HEK293T (cell line): ENCODE measurements around the gene SLC6A4.

Experiments
- ARNT ChIP-seq: fragments of 450-650 bp; IDR thresholded peaks from 2 replicates; pipeline ENCODE4 v1.6.1; 2017; ENCODE audit warnings: mild to moderate bottlenecking
- BHLHE40 ChIP-seq: fragments of 450-650 bp; IDR thresholded peaks from 2 replicates; pipeline ENCODE4 v1.6.1; 2016; ENCODE audit warnings: mild to moderate bottlenecking, moderate library complexity, borderline replicate concordance
- ELF4 ChIP-seq: fragments of 450-650 bp; IDR thresholded peaks from 2 replicates; pipeline ENCODE4 v1.6.1; 2017; ENCODE audit warnings: antibody characterized with exemption
- FOXK2 ChIP-seq: fragments of 450-650 bp; IDR thresholded peaks from 2 replicates; pipeline ENCODE4 v1.6.1; 2016; ENCODE audit warnings: mild to moderate bottlenecking
- L3MBTL2 ChIP-seq: fragments of 450-650 bp; conservative IDR thresholded peaks from 2 replicates; pipeline ENCODE4 v1.6.1; 2016; ENCODE audit warnings: mild to moderate bottlenecking
- SP1 ChIP-seq: fragments of 450-650 bp; IDR thresholded peaks from 2 replicates; pipeline ENCODE4 v1.6.1; 2017
- TARDBP ChIP-seq: fragments of 450-650 bp; IDR thresholded peaks from 2 replicates; pipeline ENCODE4 v1.6.1; 2016
- ZNF384 ChIP-seq: fragments of 450-650 bp; IDR thresholded peaks from 2 replicates; pipeline ENCODE4 v1.6.1; 2016
- TF ChIP-seq, protein P1 (sequence below): fragments of 450-650 bp; IDR thresholded peaks from 2 replicates; pipeline ENCODE4 v1.6.1; 2016

- TF ChIP-seq SP1 (no peak), BHLHE40 (no peak), TARDBP (no peak), L3MBTL2 (no peak), ARNT (no peak), FOXK2 (no peak), ELF4 (no peak), ZNF384 (no peak)
- TF ChIP-seq, protein P1, sequence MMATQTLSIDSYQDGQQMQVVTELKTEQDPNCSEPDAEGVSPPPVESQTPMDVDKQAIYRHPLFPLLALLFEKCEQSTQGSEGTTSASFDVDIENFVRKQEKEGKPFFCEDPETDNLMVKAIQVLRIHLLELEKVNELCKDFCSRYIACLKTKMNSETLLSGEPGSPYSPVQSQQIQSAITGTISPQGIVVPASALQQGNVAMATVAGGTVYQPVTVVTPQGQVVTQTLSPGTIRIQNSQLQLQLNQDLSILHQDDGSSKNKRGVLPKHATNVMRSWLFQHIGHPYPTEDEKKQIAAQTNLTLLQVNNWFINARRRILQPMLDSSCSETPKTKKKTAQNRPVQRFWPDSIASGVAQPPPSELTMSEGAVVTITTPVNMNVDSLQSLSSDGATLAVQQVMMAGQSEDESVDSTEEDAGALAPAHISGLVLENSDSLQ = no peak
These were observed 62.9 kb downstream of the SLC6A4 start for GRCh38 chr17:30172560-30172959.
